ENCODE results near the gene TESK2.
"Not testable (repeated sequence)": the region's sequence is repeated elsewhere in the genome, so short reads cannot be mapped to it uniquely, and the experiment has no call there.

TESK2 gene

DNA sequence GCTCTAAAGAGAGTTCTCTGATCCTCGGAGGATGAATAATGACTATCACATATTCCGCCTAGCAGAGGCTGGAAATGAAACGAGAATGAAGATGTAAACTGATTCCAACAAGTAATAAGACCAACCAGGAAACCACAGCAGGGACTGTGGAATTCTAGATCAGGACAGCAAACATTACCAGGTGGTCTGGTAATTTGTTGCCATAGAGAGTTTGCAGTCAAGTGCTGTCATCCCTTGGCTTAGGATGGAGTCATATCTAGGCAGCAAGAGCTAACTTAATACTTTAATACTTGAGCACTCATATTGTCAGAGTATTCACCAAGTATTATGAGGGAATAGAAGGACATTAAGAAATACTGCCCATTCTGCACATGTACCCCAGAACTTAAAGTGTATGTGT lies 105.7 kb downstream of the TESK2 start:
- intact Hi-C loops (cut with DNase I) = no loop called here
- no peak for DNase-seq

DNA sequence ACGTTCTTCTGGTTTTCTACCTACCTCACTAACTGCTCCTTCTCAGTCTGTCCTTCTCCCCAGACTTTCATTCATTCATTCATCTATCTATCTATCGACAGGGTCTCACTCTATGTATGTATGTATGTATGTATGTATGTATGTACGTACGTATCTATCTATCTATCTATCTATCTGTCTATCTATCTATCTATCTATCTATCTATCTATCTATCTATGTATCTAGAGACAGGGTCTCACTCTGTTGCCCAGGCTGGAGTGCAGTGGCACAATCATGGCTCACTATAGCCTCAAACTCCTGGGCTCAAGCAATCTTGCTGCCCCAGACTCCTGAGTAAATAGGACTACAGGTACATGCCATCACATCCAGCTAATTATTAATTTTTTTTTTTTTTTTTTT lies 106.8 kb downstream of the TESK2 start:
- intact Hi-C loops (cut with DNase I); DNase-seq: not testable (repeated sequence)

DNA sequence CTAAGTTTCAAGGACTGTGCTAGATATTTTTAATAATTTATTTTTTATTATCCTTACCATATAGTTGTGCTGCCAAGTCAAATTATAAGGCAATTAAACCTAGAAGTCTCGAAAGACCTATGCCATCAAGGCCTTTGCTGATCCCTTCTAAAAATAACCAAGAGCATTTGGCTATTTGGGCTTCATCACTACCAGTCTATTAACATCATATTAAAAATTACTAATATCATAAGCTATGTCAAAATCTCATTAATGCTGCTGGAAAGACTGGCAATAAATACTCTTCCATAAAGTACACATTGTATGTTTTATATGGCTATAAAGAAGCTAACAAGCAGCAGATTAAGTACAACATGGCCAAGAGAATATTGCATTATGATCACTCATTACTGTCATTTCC lies 107.8 kb downstream of the TESK2 start:
- DNase-seq = no peak
- intact Hi-C loops (cut with DNase I) = no loop called here

GRCh38 chr1:45381243-45381642 lies 109.7 kb downstream of the TESK2 start:
- intact Hi-C loops (cut with DNase I) = no loop called here

DNA sequence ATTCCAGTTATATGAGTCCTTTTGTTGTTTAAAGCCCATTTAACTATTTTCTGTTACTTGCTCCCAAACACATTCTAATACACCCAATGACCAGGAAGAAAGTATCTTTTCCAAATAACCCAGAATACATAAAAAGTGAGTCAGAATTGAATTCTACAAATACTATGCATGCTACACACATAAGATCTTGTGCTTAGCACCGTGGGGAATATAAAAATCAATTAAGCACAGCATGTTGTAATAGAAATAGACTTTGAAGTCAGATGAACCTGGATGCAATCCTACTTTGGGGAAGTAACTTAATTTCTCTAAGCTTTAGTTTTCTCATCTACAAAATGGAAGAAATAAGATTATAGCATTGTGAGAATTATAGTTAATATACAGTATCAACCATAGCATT lies 110.2 kb downstream of the TESK2 start:
- intact Hi-C loops (cut with DNase I) = no loop called here
- no peak for DNase-seq

More at GRCh38 chr1:45381243-45381642, 109.7 kb downstream of the TESK2 start:
- DNase-seq = no peak

DNA sequence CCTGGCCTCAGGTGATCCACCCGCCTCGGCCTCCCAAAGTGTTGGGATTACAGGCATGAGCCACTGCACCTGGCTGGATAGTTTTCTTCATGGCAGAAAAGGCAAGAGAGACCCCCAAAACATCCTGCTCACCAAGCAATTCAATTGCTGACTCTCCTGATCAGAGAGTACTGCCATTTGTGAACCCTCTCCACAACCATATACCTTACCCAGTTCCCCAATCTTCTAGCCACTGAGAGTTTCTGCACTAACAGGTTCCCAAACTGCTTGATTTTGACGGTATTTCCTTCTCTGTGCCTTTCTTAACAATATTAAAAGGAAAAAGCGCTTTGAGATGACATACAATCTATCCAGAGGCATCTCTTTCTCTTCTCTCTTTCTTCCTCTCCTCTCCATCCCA lies 110.8 kb downstream of the TESK2 start:
- intact Hi-C loops (cut with DNase I) = no loop called here

DNA sequence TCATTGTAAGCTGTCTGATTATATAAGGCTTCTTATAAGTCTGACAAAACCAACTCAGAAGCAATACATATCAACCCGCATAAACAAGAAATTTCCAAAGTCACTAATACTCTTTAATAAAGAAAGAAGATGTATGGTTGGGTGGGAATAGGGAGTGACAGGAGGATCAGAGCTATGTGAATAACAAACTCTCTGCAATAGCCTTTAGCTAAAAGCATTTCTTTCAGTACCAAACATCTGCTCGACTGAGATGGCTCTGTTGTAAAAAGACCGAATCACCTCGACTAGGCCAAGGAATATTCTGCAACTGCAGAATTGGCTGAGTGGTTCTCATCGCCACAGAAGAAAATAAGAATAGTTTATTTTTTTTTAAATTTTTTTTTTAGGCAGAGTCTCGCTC lies 111.4 kb downstream of the TESK2 start:
- intact Hi-C loops (cut with DNase I) = no loop called here
- DNase-seq = no peak

More for the DNA sequence above, 110.8 kb downstream of the TESK2 start:
- DNase-seq = no peak

DNA sequence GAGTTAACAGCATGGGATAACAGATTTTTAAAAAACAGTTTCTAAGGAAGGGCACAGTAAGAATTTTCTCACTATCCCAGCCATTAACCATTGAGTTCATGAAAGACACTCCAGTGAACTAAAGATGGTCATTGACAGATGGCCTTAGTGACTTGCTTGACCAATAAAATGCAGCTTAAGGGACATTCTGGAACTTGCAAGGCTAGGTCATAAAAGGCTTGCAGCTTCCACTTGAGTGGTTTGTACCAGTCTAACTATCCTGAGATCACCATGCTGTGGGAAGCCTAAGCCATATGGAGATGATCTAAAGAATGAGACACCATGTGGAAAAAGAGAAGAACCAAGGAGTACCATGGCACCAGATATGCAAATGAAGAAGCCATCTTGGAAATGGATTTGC lies 112.8 kb downstream of the TESK2 start:
- DNase-seq = no peak
- intact Hi-C loops (cut with DNase I) = no loop called here

- intact Hi-C loops (cut with DNase I) = no loop called here
- no peak for DNase-seq
Measured at GRCh38 chr1:45375104-45376090, 115.6 kb downstream of the TESK2 start.

DNA sequence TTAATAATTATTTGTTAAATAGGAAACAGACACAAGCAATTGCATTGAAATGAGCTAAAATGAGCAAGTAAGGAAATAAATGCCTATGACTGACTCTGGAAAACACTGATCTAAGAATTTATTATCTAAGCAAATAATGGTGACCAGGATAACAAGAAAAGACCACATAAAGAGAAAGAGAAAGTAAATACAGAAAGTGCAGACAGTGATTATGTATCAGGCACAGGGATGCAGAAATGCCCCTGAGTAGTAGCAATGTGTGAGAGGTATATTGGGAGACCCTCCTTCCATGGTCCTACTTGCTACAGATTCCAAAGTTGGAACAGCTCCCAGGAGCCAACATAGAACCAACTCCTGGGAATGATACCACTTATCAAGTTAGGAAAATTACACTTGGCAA lies 117.4 kb downstream of the TESK2 start:
- DNase-seq = no peak

GRCh38 chr1:45370575-45370974 lies 120.4 kb downstream of the TESK2 start:
- intact Hi-C loops (cut with DNase I) = no loop called here
- no peak for DNase-seq

More for the DNA sequence above, 117.4 kb downstream of the TESK2 start:
- intact Hi-C loops (cut with DNase I) = no loop called here

DNA sequence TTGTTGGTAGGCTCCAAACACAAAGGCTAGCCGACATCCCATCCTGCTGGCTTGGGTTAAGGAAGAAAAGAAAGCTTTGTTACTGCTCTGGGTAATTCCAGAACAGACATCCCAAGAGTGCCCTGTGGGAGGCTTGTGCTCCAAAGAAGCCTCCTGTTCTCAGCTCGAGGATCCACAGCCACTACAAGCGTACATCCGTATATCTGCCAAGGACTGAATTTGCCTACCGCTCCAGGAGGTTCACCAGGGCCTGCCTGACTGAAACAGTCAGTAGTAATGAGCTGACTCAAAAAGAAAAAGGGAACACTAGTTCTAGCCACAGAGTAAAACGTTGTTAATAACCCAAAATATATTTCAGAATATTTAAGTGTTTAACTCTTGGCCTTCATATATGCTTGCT lies 125.9 kb downstream of the TESK2 start:
- DNase-seq = peak in 1 of 10 donors; percentile 28
- intact Hi-C loops (cut with DNase I) = no loop called here

- intact Hi-C loops (cut with DNase I) = loop anchor here (5.0 kb wide), 1 partner anchor 208 kb away; no protein-coding TSS in a partner anchor
- DNase-seq = no peak
Measured at GRCh38 chr1:45364294-45364693, 126.7 kb downstream of the TESK2 start.

DNA sequence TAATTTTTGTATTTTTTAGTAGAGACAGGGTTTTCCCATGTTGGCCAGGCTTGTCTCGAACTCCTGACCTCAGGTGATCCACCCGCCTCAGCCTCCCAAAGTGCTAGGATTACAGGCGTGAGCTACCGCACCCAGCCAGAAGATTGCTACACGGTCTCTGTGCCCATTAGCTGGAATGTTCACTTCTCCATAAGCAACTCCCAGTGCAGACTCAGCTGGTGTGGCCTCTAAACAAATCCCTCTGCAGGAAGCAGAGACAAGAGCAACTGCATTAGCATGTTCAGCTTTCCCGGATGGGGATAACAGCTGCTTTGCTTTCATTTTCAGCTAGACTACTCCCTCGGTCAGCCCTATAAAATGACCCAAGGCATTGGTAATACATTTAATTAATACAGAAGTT lies 130.0 kb downstream of the TESK2 start:
- intact Hi-C loops (cut with DNase I) = loop anchor here (5.0 kb wide), 1 partner anchor 211 kb away; no protein-coding TSS in a partner anchor
- peak in 1 of 10 donors; percentile 30 for DNase-seq

DNA sequence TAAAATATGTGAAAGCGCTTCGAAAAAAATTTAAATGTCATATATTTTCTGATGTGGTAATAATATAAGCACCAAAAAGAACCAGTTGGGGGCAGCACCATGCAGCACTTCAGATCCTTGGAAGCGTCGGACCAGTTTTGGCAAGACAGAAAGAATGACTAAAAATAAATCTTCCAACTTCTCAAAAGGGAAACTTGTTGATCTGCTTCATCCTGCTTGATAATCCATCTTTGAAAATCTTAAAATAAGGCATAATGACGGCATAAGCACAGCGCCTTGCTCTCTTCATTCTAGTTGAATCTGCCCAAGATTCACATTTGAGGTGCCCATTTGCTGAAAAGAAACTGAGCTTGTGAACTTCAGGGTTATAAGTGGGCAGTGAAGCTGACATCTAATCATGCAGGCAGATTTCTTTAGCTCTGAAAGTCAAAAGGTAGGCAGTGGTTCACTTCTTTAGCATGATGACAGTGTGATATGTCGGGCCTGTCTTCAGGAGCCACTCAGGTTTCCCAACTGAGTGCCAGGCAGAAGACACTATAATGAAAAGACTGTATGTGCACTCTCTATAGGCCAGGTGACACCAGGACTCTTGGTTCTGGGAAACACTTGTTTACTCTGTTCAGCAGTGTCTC lies 131.0 kb downstream of the TESK2 start:
- intact Hi-C loops (cut with DNase I) = loop anchor here (1.0 to 5.0 kb wide), 2 partner anchors 133 to 212 kb away; no protein-coding TSS in a partner anchor
- peak in 8 of 10 donors; percentile 51 to 94 (median 72) for DNase-seq

DNA sequence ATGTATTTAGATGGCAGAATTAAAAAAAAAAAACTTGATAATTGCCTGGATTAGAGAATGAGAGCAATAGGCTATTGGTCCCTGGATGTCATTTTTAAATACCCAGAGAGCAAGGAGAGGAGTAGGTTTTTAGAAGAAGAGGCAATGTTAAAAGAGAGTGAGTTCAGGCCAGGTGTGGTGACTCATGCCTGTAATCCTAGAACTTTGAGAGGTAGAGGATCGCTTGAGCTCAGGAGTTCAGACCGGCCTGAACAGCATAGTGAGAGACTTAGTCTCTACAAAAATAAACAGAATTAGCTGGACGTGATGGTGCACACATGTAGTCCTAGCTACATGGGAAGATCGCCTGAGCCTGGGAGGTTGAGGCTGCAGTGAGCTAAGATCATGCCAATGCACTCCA lies 134.8 kb downstream of the TESK2 start:
- DNase-seq = no peak
- intact Hi-C loops (cut with DNase I) = no loop called here

DNA sequence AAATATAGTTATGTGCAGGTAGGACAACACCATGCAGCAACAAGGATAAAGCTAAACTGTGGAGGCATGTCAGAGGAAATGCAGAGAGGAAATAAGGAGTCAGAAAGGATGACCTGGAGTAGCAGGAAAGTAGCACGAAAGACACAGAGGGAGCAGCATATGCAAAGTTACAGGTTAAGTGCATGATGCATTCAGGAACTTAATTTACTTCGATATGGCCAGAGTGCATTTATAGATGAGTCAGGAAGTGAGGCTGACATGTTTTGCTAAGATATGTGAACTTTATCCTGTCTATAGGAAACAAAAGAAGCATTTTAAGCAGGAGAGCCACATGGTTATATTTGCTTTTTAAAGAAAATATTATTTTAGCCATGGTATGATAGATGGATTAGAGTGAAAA lies 135.3 kb downstream of the TESK2 start:
- no peak for DNase-seq
- intact Hi-C loops (cut with DNase I) = no loop called here

DNA sequence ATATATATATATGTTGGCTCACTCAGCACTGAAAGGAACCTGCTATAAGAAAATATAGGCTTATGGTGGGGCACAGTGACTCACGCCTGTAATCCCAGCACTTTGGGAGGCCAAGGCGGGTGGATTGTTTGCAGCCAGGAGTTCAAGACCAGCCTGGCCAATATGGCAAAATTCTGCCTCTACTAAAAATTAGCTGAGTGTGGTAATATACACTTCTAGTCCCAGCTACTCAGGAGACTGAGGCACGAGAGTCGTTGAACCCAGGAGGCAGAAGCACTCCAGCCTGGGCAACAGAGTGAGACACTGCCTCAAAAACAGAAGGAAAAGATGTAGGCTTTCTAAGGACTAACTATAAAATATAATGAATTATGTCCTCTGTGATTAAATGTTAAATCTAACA lies 136.1 kb downstream of the TESK2 start:
- no peak for DNase-seq
- intact Hi-C loops (cut with DNase I) = no loop called here

DNA sequence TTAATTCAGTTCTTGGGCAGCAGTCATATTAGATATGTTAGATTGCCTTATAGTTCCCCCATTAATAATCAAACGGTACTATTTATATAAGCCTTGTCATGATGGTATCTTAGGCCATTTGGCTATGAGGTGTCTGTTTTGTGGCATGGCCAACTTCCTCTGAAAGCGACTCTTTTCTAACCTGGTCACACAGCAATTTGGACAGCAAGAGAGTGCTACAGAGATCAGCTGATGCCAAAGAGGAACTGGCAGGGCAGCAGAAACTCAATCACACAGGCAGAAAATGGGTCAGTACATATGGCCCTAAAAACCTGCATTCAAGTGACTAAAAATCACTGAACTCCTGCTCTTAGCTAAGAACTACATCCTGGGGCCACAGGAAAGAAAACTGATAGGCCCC lies 137.3 kb downstream of the TESK2 start:
- intact Hi-C loops (cut with DNase I) = no loop called here
- DNase-seq = peak in 1 of 10 donors; percentile 24

- intact Hi-C loops (cut with DNase I) = no loop called here
- DNase-seq = peak in 1 of 10 donors; percentile 11
Measured at GRCh38 chr1:45351508-45351907, 139.5 kb downstream of the TESK2 start.

- intact Hi-C loops (cut with DNase I) = no loop called here
- DNase-seq = peak in 1 of 10 donors; percentile 60
Measured at GRCh38 chr1:45348966-45349677, 141.8 kb downstream of the TESK2 start.

Measured in posterior cingulate gyrus (tissue), 11 donors.